K562 (cell line): ENCODE measurements around the gene HIVEP3. TPM values are rescaled to one million over a fixed set of nuclear protein-coding genes. Genes with fewer than 3 reads are reported as not detected.

Experiments
- CBX3 ChIP-seq, 2 experiments: IDR thresholded peaks; 1 replicate in 1 of 2; 2 replicates in 1 of 2; pipeline ENCODE4 v1.6.1; 2012; ENCODE audit warnings: inconsistent platforms in 2 of 2, low read length in 2 of 2, borderline replicate concordance in 1 of 2, control low read depth in 1 of 2
- E2F6 ChIP-seq, 2 experiments: IDR thresholded peaks; 2 replicates each; pipeline ENCODE4 v1.6.1; 2011; ENCODE audit warnings: borderline replicate concordance in 1 of 2, control low read depth in 1 of 2, low read depth in 1 of 2, low read length in 1 of 2, mild to moderate bottlenecking in 1 of 2, mixed read lengths in 1 of 2, moderate library complexity in 1 of 2; ENCODE audit not compliant: insufficient read depth in 1 of 2, insufficient read length in 1 of 2, poor library complexity in 1 of 2, severe bottlenecking in 1 of 2; ENCODE audit errors: extremely low read depth in 1 of 2
- HDAC1 ChIP-seq, 2 experiments: fragments of 450-650 bp; IDR thresholded peaks; 2 replicates each; pipeline ENCODE4 v1.6.1; 2016 to 2017; ENCODE audit warnings: inconsistent platforms in 1 of 2, mild to moderate bottlenecking in 1 of 2, moderate library complexity in 1 of 2
- HNRNPLL ChIP-seq: fragments of 200-400 bp; formaldehyde crosslinking; IDR thresholded peaks from 2 replicates; pipeline ENCODE4 v1.6.1; 2017; ENCODE audit warnings: low read length, low read depth, mild to moderate bottlenecking; ENCODE audit not compliant: poor library complexity, severe bottlenecking
- ID3 ChIP-seq, 2 experiments: fragments of 250-450 bp in 1 of 2; fragments of 450-650 bp in 1 of 2; sonication (Bioruptor Pico) in 1 of 2; IDR thresholded peaks; 2 replicates each; pipeline versions ENCODE4 v1.6.1 to v1.8.0; 2016 to 2021; ENCODE audit warnings: mild to moderate bottlenecking in 2 of 2, moderate library complexity in 2 of 2, missing compliant biosample characterization in 1 of 2, missing genetic modification characterization in 1 of 2
- NFIC ChIP-seq: fragments of 450-650 bp; IDR thresholded peaks from 2 replicates; pipeline ENCODE4 v1.6.1; 2017; ENCODE audit warnings: mild to moderate bottlenecking, inconsistent platforms
- NR1H2 ChIP-seq: sonication (generic); formaldehyde crosslinking; IDR thresholded peaks from 2 replicates; pipeline ENCODE4 v1.4.0; 2020; ENCODE audit warnings: mild to moderate bottlenecking, missing genetic modification reagents
- TARDBP ChIP-seq: fragments of 450-650 bp; IDR thresholded peaks from 2 replicates; pipeline ENCODE4 v1.6.1; 2016
- polyA plus RNA-seq, 8 experiments: library from polyadenylated mRNA; depleted of rRNA in 4 of 8; stranded (reverse) in 5 of 8; unstranded in 3 of 8; fragments of >200 nt; fragmentation: Nextera tagmentation in 2 of 8; fragmentation: Illumina TruSeq in 1 of 8; extraction: Ambion mirVana in 2 of 8; extraction: Trizol in 1 of 8; gene quantifications; 2 replicates each; pipeline versions ENCODE4 v1.2.1 to v1.2.3, GENCODE V29; 2011 to 2014; ENCODE audit warnings: inconsistent platforms in 1 of 8, missing spikeins in 1 of 8
- total RNA-seq, 7 experiments: library from RNA; depleted of rRNA in 6 of 7; stranded (reverse); fragments of >200 nt in 6 of 7; fragmentation: Illumina TruSeq in 2 of 7; extraction: Trizol in 2 of 7; gene quantifications; 2 replicates each; pipeline versions ENCODE4 v1.2.1 to v1.2.3, GENCODE V29; 2011 to 2021; ENCODE audit warnings: low replicate concordance in 1 of 7
- TF ChIP-seq, protein P1 (sequence below), 2 experiments: fragments of 450-650 bp in 1 of 2; sonication (generic) in 1 of 2; formaldehyde crosslinking in 1 of 2; IDR thresholded peaks; 2 replicates each; pipeline versions ENCODE4 v1.7.1 to v1.9.0; 2016 to 2022; ENCODE audit warnings: inconsistent platforms in 1 of 2, mild to moderate bottlenecking in 1 of 2, missing genetic modification reagents in 1 of 2
- TF ChIP-seq, protein P2 (sequence below): fragments of 250-450 bp; sonication (Bioruptor Pico); IDR thresholded peaks from 2 replicates; pipeline ENCODE4 v1.8.0; 2022; ENCODE audit warnings: inconsistent platforms

HIVEP3 gene
- total and polyA plus RNA-seq, 9 of the 15 experiments (the other 6 are each of a cell fraction or from before 2014, with no cell fraction given): 0.09 to 0.58 (median 0.34) TPM; not detected in 1

DNA sequence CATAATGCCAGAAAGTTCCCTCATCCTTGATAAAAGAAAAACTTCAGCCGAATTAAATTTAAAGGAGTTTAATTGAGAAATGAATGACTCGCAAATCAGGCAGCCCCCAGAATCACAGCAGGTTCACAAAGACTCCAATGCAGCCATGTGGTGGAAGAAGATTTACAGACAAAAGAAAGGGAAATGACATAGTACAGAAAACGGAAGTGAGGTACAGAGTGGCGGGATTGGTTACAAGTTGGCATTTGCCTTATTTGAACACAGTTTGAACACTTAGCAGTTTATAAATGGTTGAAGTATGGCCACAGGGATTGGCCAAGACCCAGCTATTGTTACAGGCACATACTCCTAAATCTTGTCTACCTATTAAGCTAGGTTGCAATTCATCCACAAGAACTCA is 46.6 kb downstream of the HIVEP3 start (continued):
- TF ChIP-seq, protein P1, sequence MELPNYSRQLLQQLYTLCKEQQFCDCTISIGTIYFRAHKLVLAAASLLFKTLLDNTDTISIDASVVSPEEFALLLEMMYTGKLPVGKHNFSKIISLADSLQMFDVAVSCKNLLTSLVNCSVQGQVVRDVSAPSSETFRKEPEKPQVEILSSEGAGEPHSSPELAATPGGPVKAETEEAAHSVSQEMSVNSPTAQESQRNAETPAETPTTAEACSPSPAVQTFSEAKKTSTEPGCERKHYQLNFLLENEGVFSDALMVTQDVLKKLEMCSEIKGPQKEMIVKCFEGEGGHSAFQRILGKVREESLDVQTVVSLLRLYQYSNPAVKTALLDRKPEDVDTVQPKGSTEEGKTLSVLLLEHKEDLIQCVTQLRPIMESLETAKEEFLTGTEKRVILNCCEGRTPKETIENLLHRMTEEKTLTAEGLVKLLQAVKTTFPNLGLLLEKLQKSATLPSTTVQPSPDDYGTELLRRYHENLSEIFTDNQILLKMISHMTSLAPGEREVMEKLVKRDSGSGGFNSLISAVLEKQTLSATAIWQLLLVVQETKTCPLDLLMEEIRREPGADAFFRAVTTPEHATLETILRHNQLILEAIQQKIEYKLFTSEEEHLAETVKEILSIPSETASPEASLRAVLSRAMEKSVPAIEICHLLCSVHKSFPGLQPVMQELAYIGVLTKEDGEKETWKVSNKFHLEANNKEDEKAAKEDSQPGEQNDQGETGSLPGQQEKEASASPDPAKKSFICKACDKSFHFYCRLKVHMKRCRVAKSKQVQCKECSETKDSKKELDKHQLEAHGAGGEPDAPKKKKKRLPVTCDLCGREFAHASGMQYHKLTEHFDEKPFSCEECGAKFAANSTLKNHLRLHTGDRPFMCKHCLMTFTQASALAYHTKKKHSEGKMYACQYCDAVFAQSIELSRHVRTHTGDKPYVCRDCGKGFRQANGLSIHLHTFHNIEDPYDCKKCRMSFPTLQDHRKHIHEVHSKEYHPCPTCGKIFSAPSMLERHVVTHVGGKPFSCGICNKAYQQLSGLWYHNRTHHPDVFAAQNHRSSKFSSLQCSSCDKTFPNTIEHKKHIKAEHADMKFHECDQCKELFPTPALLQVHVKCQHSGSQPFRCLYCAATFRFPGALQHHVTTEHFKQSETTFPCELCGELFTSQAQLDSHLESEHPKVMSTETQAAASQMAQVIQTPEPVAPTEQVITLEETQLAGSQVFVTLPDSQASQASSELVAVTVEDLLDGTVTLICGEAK (IDR thresholded peaks at IDR 0.05): peak; percentile 69
- TF ChIP-seq, protein P1 (CRISPR knock-in tag; IDR thresholded peaks at IDR 0.05): no peak
- TF ChIP-seq NR1H2 (CRISPR knock-in tag): no peak
- TF ChIP-seq ID3 (CRISPR knock-in tag; IDR thresholded peaks at IDR 0.05): no peak
- no peak for TF ChIP-seq ID3 (tag; IDR thresholded peaks at IDR 0.05)
- TF ChIP-seq TARDBP: no peak
- peak in 1 of 2 experiments; percentile 23 for TF ChIP-seq E2F6 (IDR thresholded peaks at IDR 0.05; ENCODE audit: borderline replicate concordance in 1 of 2, extremely low read depth in 1 of 2, insufficient read depth in 1 of 2, insufficient read length in 1 of 2, low read depth in 1 of 2, low read length in 1 of 2, poor library complexity in 1 of 2, severe bottlenecking in 1 of 2)
- 0 out of 3 replicates have a peak, but pooled peaks of 1 of the 2 experiments have one; percentile 53 for TF ChIP-seq CBX3 (IDR thresholded peaks at IDR 0.05; ENCODE audit: borderline replicate concordance in 1 of 2, low read length in 2 of 2)
- no peak for TF ChIP-seq HDAC1 (IDR thresholded peaks at IDR 0.05)
- TF ChIP-seq, protein P2, sequence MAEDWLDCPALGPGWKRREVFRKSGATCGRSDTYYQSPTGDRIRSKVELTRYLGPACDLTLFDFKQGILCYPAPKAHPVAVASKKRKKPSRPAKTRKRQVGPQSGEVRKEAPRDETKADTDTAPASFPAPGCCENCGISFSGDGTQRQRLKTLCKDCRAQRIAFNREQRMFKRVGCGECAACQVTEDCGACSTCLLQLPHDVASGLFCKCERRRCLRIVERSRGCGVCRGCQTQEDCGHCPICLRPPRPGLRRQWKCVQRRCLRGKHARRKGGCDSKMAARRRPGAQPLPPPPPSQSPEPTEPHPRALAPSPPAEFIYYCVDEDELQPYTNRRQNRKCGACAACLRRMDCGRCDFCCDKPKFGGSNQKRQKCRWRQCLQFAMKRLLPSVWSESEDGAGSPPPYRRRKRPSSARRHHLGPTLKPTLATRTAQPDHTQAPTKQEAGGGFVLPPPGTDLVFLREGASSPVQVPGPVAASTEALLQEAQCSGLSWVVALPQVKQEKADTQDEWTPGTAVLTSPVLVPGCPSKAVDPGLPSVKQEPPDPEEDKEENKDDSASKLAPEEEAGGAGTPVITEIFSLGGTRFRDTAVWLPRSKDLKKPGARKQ (CRISPR knock-in tag): no peak
- TF ChIP-seq HNRNPLL: no peak
- no peak for TF ChIP-seq NFIC
